ENCODE measurements around the gene SLC35F1.

SLC35F1 gene

DNA sequence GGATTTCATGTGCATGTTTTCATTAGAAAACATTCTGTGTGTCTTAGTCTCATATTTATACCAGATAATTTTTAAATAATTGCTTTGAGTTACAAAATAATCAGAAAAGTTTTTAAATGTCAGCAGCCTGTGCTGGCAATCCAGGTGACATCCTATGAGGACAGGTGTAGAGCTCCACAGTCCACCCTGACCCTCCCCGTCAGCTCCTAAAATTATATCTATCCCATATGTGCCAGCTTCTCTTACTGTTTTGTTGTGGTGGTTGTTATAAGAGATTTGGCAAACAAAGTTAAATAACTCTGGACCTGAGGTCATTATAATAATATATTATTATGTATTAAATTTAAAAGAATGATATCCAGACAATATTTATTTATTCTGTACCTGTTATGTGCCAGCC, 387.8 kb downstream of the SLC35F1 start:
- H3K36me3 ChIP-seq (ENCODE audit: insufficient read depth), result no peaks in the 10 kb centered on the region
- no peaks in the 10 kb centered on the region for H3K27me3 ChIP-seq (ENCODE audit: insufficient read depth, low read depth)
- H3K9ac ChIP-seq, result no peak overlapping the region
- TF ChIP-seq, protein P1, sequence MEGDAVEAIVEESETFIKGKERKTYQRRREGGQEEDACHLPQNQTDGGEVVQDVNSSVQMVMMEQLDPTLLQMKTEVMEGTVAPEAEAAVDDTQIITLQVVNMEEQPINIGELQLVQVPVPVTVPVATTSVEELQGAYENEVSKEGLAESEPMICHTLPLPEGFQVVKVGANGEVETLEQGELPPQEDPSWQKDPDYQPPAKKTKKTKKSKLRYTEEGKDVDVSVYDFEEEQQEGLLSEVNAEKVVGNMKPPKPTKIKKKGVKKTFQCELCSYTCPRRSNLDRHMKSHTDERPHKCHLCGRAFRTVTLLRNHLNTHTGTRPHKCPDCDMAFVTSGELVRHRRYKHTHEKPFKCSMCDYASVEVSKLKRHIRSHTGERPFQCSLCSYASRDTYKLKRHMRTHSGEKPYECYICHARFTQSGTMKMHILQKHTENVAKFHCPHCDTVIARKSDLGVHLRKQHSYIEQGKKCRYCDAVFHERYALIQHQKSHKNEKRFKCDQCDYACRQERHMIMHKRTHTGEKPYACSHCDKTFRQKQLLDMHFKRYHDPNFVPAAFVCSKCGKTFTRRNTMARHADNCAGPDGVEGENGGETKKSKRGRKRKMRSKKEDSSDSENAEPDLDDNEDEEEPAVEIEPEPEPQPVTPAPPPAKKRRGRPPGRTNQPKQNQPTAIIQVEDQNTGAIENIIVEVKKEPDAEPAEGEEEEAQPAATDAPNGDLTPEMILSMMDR (conservative IDR thresholded peaks at IDR 0.05; ENCODE audit: low read depth, low read length), result no peak
- no peak overlapping the region for H2AFZ ChIP-seq (ENCODE audit: low read depth)
- no peaks in the 10 kb centered on the region for H3K79me2 ChIP-seq (ENCODE audit: insufficient read depth, low read depth)
- no peak overlapping the region for H3K4me3 ChIP-seq (IDR thresholded peaks at IDR 0.05; ENCODE audit: insufficient read depth, low read depth, low read length)
- no peaks in the 10 kb centered on the region for H4K20me1 ChIP-seq (ENCODE audit: insufficient read depth)
- H3K4me2 ChIP-seq, result no peak overlapping the region
- no peak overlapping the region for H3K27ac ChIP-seq
- H3K4me1 ChIP-seq (ENCODE audit: low read depth, poor library complexity, severe bottlenecking), result no peaks in the 10 kb centered on the region

DNA sequence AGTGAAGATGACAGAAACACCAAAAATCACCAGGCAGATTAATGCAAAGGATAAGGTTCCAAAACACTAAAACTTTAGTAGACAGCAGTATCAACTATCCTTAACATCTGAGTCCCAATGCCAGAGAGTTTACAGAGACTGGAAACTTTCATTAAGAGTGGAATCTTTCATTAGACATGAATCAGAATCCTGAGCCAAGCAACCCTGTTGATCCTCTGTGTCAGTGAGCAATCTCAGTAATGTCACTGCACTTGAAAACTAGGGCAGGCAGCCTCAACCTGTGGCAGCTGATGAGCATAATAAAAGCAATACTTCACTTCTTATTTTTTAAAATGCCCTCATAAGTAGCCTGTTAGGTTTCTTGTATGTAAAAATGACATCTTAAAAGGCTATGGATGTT, 388.3 kb downstream of the SLC35F1 start:
- H3K79me2 ChIP-seq (ENCODE audit: insufficient read depth, low read depth), result no peaks in the 10 kb centered on the region
- H3K4me3 ChIP-seq (IDR thresholded peaks at IDR 0.05; ENCODE audit: insufficient read depth, low read depth, low read length), result no peak overlapping the region
- TF ChIP-seq, protein P1 (conservative IDR thresholded peaks at IDR 0.05; ENCODE audit: low read depth, low read length), result no peak
- H3K27me3 ChIP-seq (ENCODE audit: insufficient read depth, low read depth), result no peaks in the 10 kb centered on the region
- no peaks in the 10 kb centered on the region for H4K20me1 ChIP-seq (ENCODE audit: insufficient read depth)
- no peak overlapping the region for H3K27ac ChIP-seq
- no peak overlapping the region for H2AFZ ChIP-seq (ENCODE audit: low read depth)
- no peak overlapping the region for H3K4me2 ChIP-seq
- H3K36me3 ChIP-seq (ENCODE audit: insufficient read depth), result no peaks in the 10 kb centered on the region
- H3K9ac ChIP-seq, result no peak overlapping the region
- H3K4me1 ChIP-seq (ENCODE audit: low read depth, poor library complexity, severe bottlenecking), result no peaks in the 10 kb centered on the region

DNA sequence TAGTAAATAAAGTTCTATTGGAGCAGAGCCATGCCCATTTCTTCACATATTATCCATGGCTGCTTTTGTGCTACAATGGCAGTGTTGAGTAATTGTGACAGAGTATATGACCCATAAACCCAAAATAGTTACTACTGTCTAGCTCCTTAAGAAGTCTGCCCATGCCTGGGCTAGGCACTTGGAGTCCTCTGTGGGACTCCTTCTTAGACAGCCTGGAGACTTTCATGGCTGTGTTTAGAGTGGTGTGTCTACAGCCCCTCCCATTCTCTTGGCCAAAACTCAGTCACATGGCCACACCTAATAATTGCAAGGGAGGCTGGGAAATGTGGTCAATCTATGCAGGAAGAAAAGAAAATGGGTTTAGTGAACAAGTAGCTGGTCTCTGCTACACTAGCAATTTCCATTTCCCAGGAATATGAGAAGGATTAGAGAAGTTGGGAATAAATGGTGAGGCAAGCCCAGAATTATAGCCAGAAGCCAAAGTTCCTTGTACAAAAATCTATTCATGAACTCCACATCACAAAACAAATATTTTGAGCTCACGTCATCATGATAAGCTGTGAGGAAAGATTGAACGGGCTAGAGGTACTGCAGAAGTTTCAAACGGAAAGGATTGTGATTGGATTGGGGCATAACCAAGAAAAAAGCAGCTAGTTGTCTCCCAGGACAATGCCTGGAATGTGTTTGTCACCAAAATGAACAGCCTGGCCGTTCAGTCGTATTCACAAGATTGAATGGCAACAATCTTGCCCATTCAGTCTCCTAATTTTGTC, 389.3 kb downstream of the SLC35F1 start:
- Histone ChIP-seq H3K4me1 (ENCODE audit: low read depth, poor library complexity, severe bottlenecking) (no peaks in the 10 kb centered on the region), H3K79me2 (ENCODE audit: insufficient read depth, low read depth) (no peaks in the 10 kb centered on the region), H4K20me1 (ENCODE audit: insufficient read depth) (no peaks in the 10 kb centered on the region), H3K27me3 (ENCODE audit: insufficient read depth, low read depth) (no peaks in the 10 kb centered on the region), H3K9ac (no peak overlapping the region), H3K36me3 (ENCODE audit: insufficient read depth) (no peaks in the 10 kb centered on the region), H3K4me3 (IDR thresholded peaks at IDR 0.05; ENCODE audit: insufficient read depth, low read depth, low read length) (no peak overlapping the region), H2AFZ (ENCODE audit: low read depth) (no peak overlapping the region), H3K4me2 (no peak overlapping the region), H3K27ac (no peak overlapping the region)
- TF ChIP-seq, protein P1 (conservative IDR thresholded peaks at IDR 0.05; ENCODE audit: low read depth, low read length), result no peak

DNA sequence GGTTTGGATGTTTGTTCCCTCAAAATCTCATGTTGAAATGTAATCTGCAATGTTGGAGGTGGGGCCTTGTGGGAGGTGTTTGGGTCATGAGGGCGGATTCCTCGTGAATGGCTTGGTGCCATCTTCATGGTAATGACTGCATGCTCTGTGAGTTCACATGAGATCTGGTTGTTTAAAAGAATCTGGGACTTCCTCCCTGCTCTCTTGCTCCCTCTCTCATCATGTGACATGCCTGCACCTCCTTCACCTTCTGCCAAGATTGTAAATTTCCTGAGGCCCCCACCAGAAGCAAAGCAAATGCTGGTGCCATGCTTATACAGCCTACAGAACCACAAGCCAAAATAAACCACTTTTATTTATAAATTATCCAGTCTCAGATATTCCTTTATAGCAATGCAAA, 390.8 kb downstream of the SLC35F1 start:
- H3K79me2 ChIP-seq (ENCODE audit: insufficient read depth, low read depth), result no peaks in the 10 kb centered on the region
- H4K20me1 ChIP-seq (ENCODE audit: insufficient read depth), result no peaks in the 10 kb centered on the region
- H3K36me3 ChIP-seq (ENCODE audit: insufficient read depth), result no peaks in the 10 kb centered on the region
- H3K27me3 ChIP-seq (ENCODE audit: insufficient read depth, low read depth), result no peaks in the 10 kb centered on the region
- no peaks in the 10 kb centered on the region for H3K4me1 ChIP-seq (ENCODE audit: low read depth, poor library complexity, severe bottlenecking)
- TF ChIP-seq, protein P1 (conservative IDR thresholded peaks at IDR 0.05; ENCODE audit: low read depth, low read length), result no peak
- H3K27ac ChIP-seq, result no peak overlapping the region
- H3K4me3 ChIP-seq (IDR thresholded peaks at IDR 0.05; ENCODE audit: insufficient read depth, low read depth, low read length), result no peak overlapping the region
- no peak overlapping the region for H2AFZ ChIP-seq (ENCODE audit: low read depth)
- no peak overlapping the region for H3K9ac ChIP-seq
- H3K4me2 ChIP-seq, result no peak overlapping the region

Data from KMS-11 (cell line).